ENCODE measurements around the gene COG6. TPM values are rescaled to one million over a fixed set of nuclear protein-coding genes. Genes with fewer than 3 reads are reported as not detected.

The COG6 gene
- total RNA-seq, 2 experiments from 2014 or later: 30.1 to 33.2 TPM

GRCh38 chr13:39685652-39686051 is 30.2 kb downstream of the COG6 start:
- H3K4me1 ChIP-seq (ENCODE audit: insufficient read depth, low read length, poor library complexity, severe bottlenecking): peaks cover 13% of the 10 kb centered on the region
- TF ChIP-seq CTCF (conservative IDR thresholded peaks at IDR 0.05; ENCODE audit: low read length) (no peak), EZH2phosphoT487 (IDR thresholded peaks at IDR 0.05; ENCODE audit: borderline replicate concordance, low read depth, low read length) (no peak)
- intact Hi-C loops (cut with micrococcal nuclease; ENCODE audit: unreplicated experiment): loop anchor here (2.0 kb wide), 1 partner anchor 997 kb away; no protein-coding TSS in a partner anchor
- no peak overlapping the region for H3K4me3 ChIP-seq (ENCODE audit: low read depth, low read length, poor library complexity, severe bottlenecking)
- DNase-seq (ENCODE audit: low spot score): no peak
- BruUV-seq (replicated peaks): no TSS peak
- H3K27ac ChIP-seq (ENCODE audit: low read depth, low read length, poor library complexity, severe bottlenecking): no peak overlapping the region
- H3K36me3 ChIP-seq (ENCODE audit: insufficient read depth, low read length): peaks cover 28% of the 10 kb centered on the region
- CTCF ChIA-PET (ENCODE audit: unreplicated experiment): no interaction called here
- no peaks in the 10 kb centered on the region for H3K9me2 ChIP-seq (ENCODE audit: insufficient read depth, low read length)
- no peaks in the 10 kb centered on the region for H3K9me3 ChIP-seq (ENCODE audit: low read length)
- H4K20me1 ChIP-seq (ENCODE audit: insufficient read depth, low read length): no peaks in the 10 kb centered on the region
- POLR2A ChIA-PET: interaction anchor here (0.6 to 1.3 kb wide), 5 partner anchors 10 to 987 kb away, joined by 3 to 5 read pairs (median 3); no protein-coding TSS in a partner anchor
- no peak overlapping the region for H3K4me2 ChIP-seq (ENCODE audit: low read length)
- H3K79me2 ChIP-seq (ENCODE audit: insufficient read depth, low read depth, low read length): no peaks in the 10 kb centered on the region
- no peak overlapping the region for H2AFZ ChIP-seq (ENCODE audit: low read length)

DNA sequence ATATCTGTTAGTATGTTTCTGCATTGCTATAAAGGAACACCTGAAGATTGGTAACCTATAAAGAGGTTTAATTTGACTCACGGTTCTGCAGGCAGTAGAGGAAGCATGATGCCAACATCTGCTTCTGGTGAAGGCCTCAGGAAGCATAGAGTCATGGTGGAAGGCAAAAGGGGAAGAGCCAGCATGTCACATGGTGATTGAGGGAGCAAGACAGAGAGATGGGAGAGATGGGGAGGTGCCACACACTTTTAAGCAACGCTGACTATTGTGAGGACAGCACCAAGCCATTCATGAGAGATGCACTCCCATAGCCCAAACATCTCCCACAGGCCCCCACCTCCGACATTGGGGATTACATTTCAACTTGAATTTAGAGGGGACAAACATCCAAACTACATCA is 32.8 kb downstream of the COG6 start:
- no peak overlapping the region for H3K27ac ChIP-seq (ENCODE audit: low read depth, low read length, poor library complexity, severe bottlenecking)
- H3K79me2 ChIP-seq (ENCODE audit: insufficient read depth, low read depth, low read length): no peaks in the 10 kb centered on the region
- no peak for DNase-seq (ENCODE audit: low spot score)
- H3K9me3 ChIP-seq (ENCODE audit: low read length): no peaks in the 10 kb centered on the region
- peaks cover 17% of the 10 kb centered on the region for H3K36me3 ChIP-seq (ENCODE audit: insufficient read depth, low read length)
- CTCF ChIA-PET (ENCODE audit: unreplicated experiment): no interaction called here
- POLR2A ChIA-PET: interaction anchor here (0.5 kb wide), 1 partner anchor 195 kb away, joined by 3 read pairs; no protein-coding TSS in a partner anchor
- no peaks in the 10 kb centered on the region for H4K20me1 ChIP-seq (ENCODE audit: insufficient read depth, low read length)
- intact Hi-C loops (cut with micrococcal nuclease; ENCODE audit: unreplicated experiment): no loop called here
- H3K9me2 ChIP-seq (ENCODE audit: insufficient read depth, low read length): no peaks in the 10 kb centered on the region
- BruUV-seq (replicated peaks): no TSS peak
- no peak overlapping the region for H2AFZ ChIP-seq (ENCODE audit: low read length)
- H3K4me3 ChIP-seq (ENCODE audit: low read depth, low read length, poor library complexity, severe bottlenecking): no peak overlapping the region
- no peak overlapping the region for H3K4me2 ChIP-seq (ENCODE audit: low read length)
- no peak for TF ChIP-seq EZH2phosphoT487 (IDR thresholded peaks at IDR 0.05; ENCODE audit: borderline replicate concordance, low read depth, low read length)
- no peak for TF ChIP-seq CTCF (conservative IDR thresholded peaks at IDR 0.05; ENCODE audit: low read length)
- peaks cover 4% of the 10 kb centered on the region for H3K4me1 ChIP-seq (ENCODE audit: insufficient read depth, low read length, poor library complexity, severe bottlenecking)

- Histone ChIP-seq H3K4me2 (ENCODE audit: low read length) (no peak overlapping the region), H3K27ac (ENCODE audit: low read depth, low read length, poor library complexity, severe bottlenecking) (no peak overlapping the region), H3K4me1 (ENCODE audit: insufficient read depth, low read length, poor library complexity, severe bottlenecking) (peaks cover 4% of the 10 kb centered on the region), H3K4me3 (ENCODE audit: low read depth, low read length, poor library complexity, severe bottlenecking) (no peak overlapping the region), H4K20me1 (ENCODE audit: insufficient read depth, low read length) (no peaks in the 10 kb centered on the region), H3K36me3 (ENCODE audit: insufficient read depth, low read length) (peaks cover 17% of the 10 kb centered on the region), H3K9me3 (ENCODE audit: low read length) (no peaks in the 10 kb centered on the region), H3K79me2 (ENCODE audit: insufficient read depth, low read depth, low read length) (no peaks in the 10 kb centered on the region), H3K9me2 (ENCODE audit: insufficient read depth, low read length) (no peaks in the 10 kb centered on the region), H2AFZ (ENCODE audit: low read length) (no peak overlapping the region)
- no TSS peak for BruUV-seq (replicated peaks)
- TF ChIP-seq CTCF (conservative IDR thresholded peaks at IDR 0.05; ENCODE audit: low read length): no peak
- TF ChIP-seq EZH2phosphoT487 (IDR thresholded peaks at IDR 0.05; ENCODE audit: borderline replicate concordance, low read depth, low read length): no peak
- no peak for DNase-seq (ENCODE audit: low spot score)
- CTCF ChIA-PET (ENCODE audit: unreplicated experiment): no interaction called here
- intact Hi-C loops (cut with micrococcal nuclease; ENCODE audit: unreplicated experiment): no loop called here
- POLR2A ChIA-PET: interaction anchor here (0.5 kb wide), 1 partner anchor 195 kb away, joined by 3 read pairs; no protein-coding TSS in a partner anchor
Measured at GRCh38 chr13:39688699-39689405, 33.4 kb downstream of the COG6 start.
